Left hindlimb (tissue), 1 donor: ENCODE data around the gene F2R.
A peak's percentile ranks its signal among the peaks of the same experiment; 100 is the strongest.

ENCODE experiments used
- DNase-seq: peaks from one replicate; pipeline ENCODE4 v3.0.0-alpha.2; 2018

Gene F2R

GRCh38 chr5:76690704-76691466 is 25.0 kb upstream of the F2R start:
- no peak for DNase-seq

- DNase-seq: peak; percentile 63
These were observed 24.3 kb upstream of the F2R start for GRCh38 chr5:76691467-76692273.

GRCh38 chr5:76692274-76692540 is 23.7 kb upstream of the F2R start:
- no peak for DNase-seq

- no peak for DNase-seq
These were observed 23.3 kb upstream of the F2R start for GRCh38 chr5:76692651-76693050.

GRCh38 chr5:76693141-76693540 is 22.8 kb upstream of the F2R start:
- no peak for DNase-seq

- DNase-seq: no peak
These were observed 21.6 kb upstream of the F2R start for GRCh38 chr5:76694317-76694716.

GRCh38 chr5:76695346-76695745 is 20.6 kb upstream of the F2R start:
- DNase-seq: no peak

- DNase-seq: no peak
These were observed 19.7 kb upstream of the F2R start for GRCh38 chr5:76696251-76696650.

- DNase-seq: no peak
These were observed 18.3 kb upstream of the F2R start for GRCh38 chr5:76697670-76698069.

- no peak for DNase-seq
These were observed 15.4 kb upstream of the F2R start for GRCh38 chr5:76700571-76700970.

- DNase-seq: no peak
These were observed 14.6 kb upstream of the F2R start for GRCh38 chr5:76701298-76701697.

GRCh38 chr5:76703707-76704106 is 12.2 kb upstream of the F2R start:
- DNase-seq: no peak

- DNase-seq: no peak
These were observed 11.7 kb upstream of the F2R start for GRCh38 chr5:76704131-76704663.

- no peak for DNase-seq
These were observed 10.4 kb upstream of the F2R start for GRCh38 chr5:76705574-76705973.

GRCh38 chr5:76709762-76710161 is 6.2 kb upstream of the F2R start:
- DNase-seq: no peak

GRCh38 chr5:76710991-76711390 is 4.9 kb upstream of the F2R start:
- DNase-seq: no peak

GRCh38 chr5:76714751-76715485 is 1.0 kb upstream of the F2R start:
- peak; percentile 46 for DNase-seq

GRCh38 chr5:76715486-76715735 is 515 bp upstream of the F2R start:
- no peak for DNase-seq

- DNase-seq: no peak
These were observed 681 bp downstream of the F2R start for GRCh38 chr5:76716456-76717157.

GRCh38 chr5:76717222-76718083 is 1.5 kb downstream of the F2R start:
- DNase-seq: no peak

- no peak for DNase-seq
These were observed 2.5 kb downstream of the F2R start for GRCh38 chr5:76718381-76718832.

- no peak for DNase-seq
These were observed 3.0 kb downstream of the F2R start for GRCh38 chr5:76718880-76719279.
